Breast epithelium (tissue), 4 donors: ENCODE data around the gene C19orf12. TPM values are rescaled to one million over a fixed set of nuclear protein-coding genes. Genes with fewer than 3 reads are reported as not detected.

Experiments
- DNase-seq, 2 donors: peaks; one replicate each; pipeline ENCODE4 v3.0.0-alpha.2; 2019; ENCODE audit warnings: low spot score in 2 of 2
- H3K27ac ChIP-seq, 2 donors: fragments of 200-600 bp; sonication (generic) in 1 of 2; one replicate each; pipeline ENCODE4 v1.5.1; 2016 to 2019; ENCODE audit warnings: mild to moderate bottlenecking in 1 of 2
- H3K27me3 ChIP-seq, 2 donors: fragments of 200-600 bp; sonication (generic) in 1 of 2; one replicate each; pipeline versions ENCODE4 v1.5.1 to v1.6.0; 2017 to 2019; ENCODE audit warnings: control low read depth in 1 of 2, mild to moderate bottlenecking in 1 of 2
- H3K36me3 ChIP-seq: fragments of 200-600 bp; one replicate; pipeline ENCODE4 v1.5.1; 2019
- H3K4me1 ChIP-seq, 2 donors: fragments of 200-600 bp; sonication (generic); one replicate each; pipeline ENCODE4 v1.5.1; 2016 to 2019; ENCODE audit warnings: control low read depth in 1 of 2
- H3K4me3 ChIP-seq, 3 donors: fragments of 200-600 bp; sonication (generic); 1 replicate in 2 of 3; 2 replicates in 1 of 3; pipeline ENCODE4 v1.5.1; 2016 to 2019; ENCODE audit warnings: mild to moderate bottlenecking in 3 of 3, moderate library complexity in 2 of 3
- H3K9me3 ChIP-seq, 2 donors: fragments of 200-600 bp; sonication (generic) in 1 of 2; one replicate each; pipeline ENCODE4 v1.5.1; 2016 to 2019; ENCODE audit warnings: control low read depth in 1 of 2
- CTCF ChIP-seq, 3 donors: fragments of 450-650 bp; IDR thresholded peaks; one replicate each; pipeline ENCODE4 v1.5.1; 2016 to 2017; ENCODE audit warnings: antibody characterized with exemption in 3 of 3, mild to moderate bottlenecking in 3 of 3, moderate library complexity in 3 of 3
- POLR2A ChIP-seq: fragments of 450-650 bp; IDR thresholded peaks from one replicate; pipeline ENCODE4 v1.6.1; 2016; ENCODE audit warnings: antibody characterized with exemption, mild to moderate bottlenecking, moderate library complexity
- POLR2AphosphoS5 ChIP-seq, 3 donors: sonication (generic); formaldehyde crosslinking; IDR thresholded peaks; one replicate each; pipeline ENCODE4 v1.6.1; 2017; ENCODE audit warnings: antibody characterized with exemption in 3 of 3
- intact Hi-C: fragments of 100-400 bp; cut with DNase I; formaldehyde crosslinking; loops from one replicate; pipeline ENCODE4 v1.15.1; 2023; ENCODE audit warnings: low total_unique reads
- total RNA-seq, 3 donors: library from RNA; depleted of rRNA; stranded (reverse); fragments of >200 nt; gene quantifications; one replicate each; pipeline ENCODE4 v1.1.0, GENCODE V29; 2016

The C19orf12 gene
- total RNA-seq, 3 donors from 2014 or later, result 42.7 to 230 (median 53.7) TPM

- peaks cover 21 to 51% of the 10 kb centered on the region in 2 donors for H3K4me1 ChIP-seq
- DNase-seq, result no peak
- no peaks in the 10 kb centered on the region for H3K27me3 ChIP-seq
- peak overlapping the region; percentile 76 to 87 for H3K27ac ChIP-seq
- TF ChIP-seq CTCF (IDR thresholded peaks at IDR 0.05) (no peak), POLR2AphosphoS5 (IDR thresholded peaks at IDR 0.05) (no peak), POLR2A (no peak)
- no peaks in the 10 kb centered on the region for H3K9me3 ChIP-seq
- no peaks in the 10 kb centered on the region for H3K36me3 ChIP-seq
- intact Hi-C loops, result no loop called here
- H3K4me3 ChIP-seq, result no peak overlapping the region
Measured at GRCh38 chr19:29683009-29683408, 32.1 kb downstream of the C19orf12 start.

GRCh38 chr19:29682236-29682895, 32.7 kb downstream of the C19orf12 start:
- TF ChIP-seq POLR2AphosphoS5 (IDR thresholded peaks at IDR 0.05), result no peak
- no peak for TF ChIP-seq CTCF (IDR thresholded peaks at IDR 0.05)
- TF ChIP-seq POLR2A, result no peak
- peaks cover 26 to 56% of the 10 kb centered on the region in 2 donors for H3K4me1 ChIP-seq
- H3K9me3 ChIP-seq, result no peaks in the 10 kb centered on the region
- intact Hi-C loops, result no loop called here
- peak overlapping the region; percentile 76 to 87 for H3K27ac ChIP-seq
- H3K36me3 ChIP-seq, result no peaks in the 10 kb centered on the region
- H3K27me3 ChIP-seq, result no peaks in the 10 kb centered on the region
- no peak for DNase-seq
- no peak overlapping the region for H3K4me3 ChIP-seq

GRCh38 chr19:29681422-29682235, 33.4 kb downstream of the C19orf12 start:
- peaks cover 25 to 64% of the 10 kb centered on the region in 2 donors for H3K4me1 ChIP-seq
- H3K27ac ChIP-seq, result peak overlapping the region; percentile 76 to 87
- no peaks in the 10 kb centered on the region for H3K27me3 ChIP-seq
- intact Hi-C loops, result loop anchor here (1.0 kb wide), 1 partner anchor 14 kb away; no protein-coding TSS in a partner anchor
- no peak overlapping the region for H3K4me3 ChIP-seq
- peak in 1 of 2 donors; percentile 64 for DNase-seq
- TF ChIP-seq POLR2AphosphoS5 (IDR thresholded peaks at IDR 0.05), result no peak
- TF ChIP-seq POLR2A, result no peak
- TF ChIP-seq CTCF (IDR thresholded peaks at IDR 0.05), result no peak
- no peaks in the 10 kb centered on the region for H3K36me3 ChIP-seq
- H3K9me3 ChIP-seq, result no peaks in the 10 kb centered on the region

- DNase-seq, result no peak
- intact Hi-C loops, result loop anchor here (1.0 kb wide), 1 partner anchor 14 kb away; no protein-coding TSS in a partner anchor
Measured at GRCh38 chr19:29680937-29681336, 34.1 kb downstream of the C19orf12 start.

More at GRCh38 chr19:29680937-29681336, 34.1 kb downstream of the C19orf12 start:
- H3K4me1 ChIP-seq, result peaks cover 25 to 68% of the 10 kb centered on the region in 2 donors
- no peak overlapping the region for H3K4me3 ChIP-seq
- no peaks in the 10 kb centered on the region for H3K36me3 ChIP-seq
- H3K27me3 ChIP-seq, result no peaks in the 10 kb centered on the region
- H3K27ac ChIP-seq, result peak overlapping the region; percentile 76 to 87
- no peak for TF ChIP-seq CTCF (IDR thresholded peaks at IDR 0.05)
- TF ChIP-seq POLR2AphosphoS5 (IDR thresholded peaks at IDR 0.05), result no peak
- TF ChIP-seq POLR2A, result no peak
- no peaks in the 10 kb centered on the region for H3K9me3 ChIP-seq
